Cardiac septum (tissue), 1 donor: ENCODE measurements around the gene NIM1K. TPM values are rescaled to one million over a fixed set of nuclear protein-coding genes. Genes with fewer than 3 reads are reported as not detected.
"Not testable (repeated sequence)": the region's sequence is repeated elsewhere in the genome, so short reads cannot be mapped to it uniquely, and the experiment has no call there.

Experiments used
- DNase-seq: peaks from one replicate; pipeline ENCODE4 v3.0.0-alpha.2; 2020; ENCODE audit warnings: low spot score
- intact Hi-C: fragments of 100-400 bp; cut with DNase I; formaldehyde crosslinking; loops from one replicate; pipeline ENCODE4 v1.14.0; 2022
- total RNA-seq: library from RNA; stranded (reverse); fragmentation: NEBNext Ultra II Directional; extraction: Animal tissue kit (Norgen Biotek cat#: 25700); gene quantifications from one replicate; pipeline ENCODE4 v1.2.1, GENCODE V29; 2021
- donor health status: DM: no; HTN: no; CAD: no.

NIM1K gene
- total RNA-seq, 1 donor from 2014 or later = 0.08 TPM

GRCh38 chr5:43182421-43182820 is 9.6 kb upstream of the NIM1K start:
- intact Hi-C loops = no loop called here
- no peak for DNase-seq

GRCh38 chr5:43183101-43183500 is 8.9 kb upstream of the NIM1K start:
- DNase-seq, intact Hi-C loops: not testable (repeated sequence)

- intact Hi-C loops = no loop called here
- DNase-seq = no peak
These were observed 1.0 kb upstream of the NIM1K start for GRCh38 chr5:43190755-43191603.

- no peak for DNase-seq
- intact Hi-C loops = no loop called here
These were observed 644 bp downstream of the NIM1K start for GRCh38 chr5:43192558-43193180.

- no peak for DNase-seq
- intact Hi-C loops = no loop called here
These were observed 1.3 kb downstream of the NIM1K start for GRCh38 chr5:43193181-43193893.

GRCh38 chr5:43193894-43194265 is 1.9 kb downstream of the NIM1K start:
- intact Hi-C loops = no loop called here

GRCh38 chr5:43195670-43196265 is 3.7 kb downstream of the NIM1K start:
- no peak for DNase-seq
- intact Hi-C loops = no loop called here

More at GRCh38 chr5:43193894-43194265, 1.9 kb downstream of the NIM1K start:
- no peak for DNase-seq

GRCh38 chr5:43197535-43197934 is 5.5 kb downstream of the NIM1K start:
- intact Hi-C loops = no loop called here

GRCh38 chr5:43201442-43201841 is 9.4 kb downstream of the NIM1K start:
- intact Hi-C loops, DNase-seq: not testable (repeated sequence)

More at GRCh38 chr5:43197535-43197934, 5.5 kb downstream of the NIM1K start:
- no peak for DNase-seq

- intact Hi-C loops = no loop called here
- DNase-seq = no peak
These were observed 10.4 kb downstream of the NIM1K start for GRCh38 chr5:43202380-43202779.

GRCh38 chr5:43203373-43203772 is 11.3 kb downstream of the NIM1K start:
- intact Hi-C loops = no loop called here
- no peak for DNase-seq

- intact Hi-C loops = no loop called here
These were observed 12.9 kb downstream of the NIM1K start for GRCh38 chr5:43204958-43205357.

GRCh38 chr5:43207601-43208000 is 15.6 kb downstream of the NIM1K start:
- no peak for DNase-seq
- intact Hi-C loops = no loop called here

More at GRCh38 chr5:43204958-43205357, 12.9 kb downstream of the NIM1K start:
- no peak for DNase-seq

GRCh38 chr5:43208658-43209057 is 16.6 kb downstream of the NIM1K start:
- intact Hi-C loops = no loop called here

GRCh38 chr5:43209060-43209459 is 17.0 kb downstream of the NIM1K start:
- DNase-seq = no peak
- intact Hi-C loops = no loop called here

More at GRCh38 chr5:43208658-43209057, 16.6 kb downstream of the NIM1K start:
- no peak for DNase-seq

GRCh38 chr5:43209833-43210232 is 17.8 kb downstream of the NIM1K start:
- no peak for DNase-seq
- intact Hi-C loops = no loop called here

GRCh38 chr5:43210570-43210969 is 18.5 kb downstream of the NIM1K start:
- intact Hi-C loops = no loop called here

GRCh38 chr5:43213951-43214350 is 21.9 kb downstream of the NIM1K start:
- intact Hi-C loops = no loop called here
- DNase-seq = no peak

More at GRCh38 chr5:43210570-43210969, 18.5 kb downstream of the NIM1K start:
- DNase-seq = no peak

GRCh38 chr5:43215073-43215631 is 23.1 kb downstream of the NIM1K start:
- no peak for DNase-seq

GRCh38 chr5:43216941-43217340 is 24.9 kb downstream of the NIM1K start:
- DNase-seq = no peak
- intact Hi-C loops = no loop called here

More at GRCh38 chr5:43215073-43215631, 23.1 kb downstream of the NIM1K start:
- intact Hi-C loops = no loop called here
